Ishikawa (cell line): ENCODE data around the gene MLLT6.

Source experiments
- FOXM1 ChIP-seq: IDR thresholded peaks from 2 replicates; pipeline ENCODE4 v1.6.1; 2012; ENCODE audit warnings: low read depth, borderline replicate concordance
- RAD21 ChIP-seq: IDR thresholded peaks from 2 replicates; pipeline ENCODE4 v1.6.1; 2012; ENCODE audit warnings: low read depth
- TEAD4 ChIP-seq: IDR thresholded peaks from 2 replicates; pipeline ENCODE4 v1.6.1; 2012

DNA sequence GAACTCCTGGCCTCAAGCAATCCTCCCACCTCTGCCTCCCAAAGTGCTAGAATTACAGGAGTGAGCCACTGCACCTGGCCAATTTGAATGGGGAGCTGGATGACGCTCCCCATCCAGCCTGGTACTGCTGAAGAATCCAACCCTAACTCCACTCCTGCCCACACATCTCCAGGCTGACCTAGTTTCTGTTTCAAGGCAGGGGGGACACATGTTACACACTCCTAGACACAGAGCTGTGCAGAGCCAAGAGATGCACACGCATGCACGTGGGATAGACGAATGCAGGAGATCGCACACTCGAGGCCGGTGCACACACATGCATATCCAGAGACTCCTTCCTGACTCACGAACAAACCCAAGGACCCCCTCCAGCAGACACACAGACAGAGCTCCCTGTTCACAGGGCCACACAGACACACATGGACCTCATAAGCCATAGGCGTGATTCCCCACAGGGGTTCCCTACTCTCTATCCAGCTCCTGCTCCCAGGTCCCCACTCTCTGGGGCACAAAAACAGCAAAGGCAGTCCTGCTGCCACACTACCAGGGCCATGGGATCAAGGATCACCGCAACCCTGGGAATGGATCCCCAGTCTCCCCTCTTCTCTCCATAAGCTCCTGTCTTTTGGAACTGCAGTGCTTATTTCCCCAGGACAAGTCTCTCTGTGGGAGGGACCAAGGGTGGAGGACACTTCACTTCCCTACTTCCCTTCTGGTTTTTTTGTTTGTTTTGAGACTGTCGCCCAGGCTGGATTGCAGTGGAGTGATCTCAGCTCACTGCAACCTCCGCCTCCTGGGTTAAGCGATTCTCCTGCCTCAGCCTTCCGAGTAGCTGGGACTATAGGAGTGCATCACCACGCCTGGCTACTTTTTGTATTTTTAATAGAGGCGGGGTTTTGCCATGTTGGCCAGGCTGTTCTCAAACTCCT is 44.7 kb upstream of the MLLT6 start:
- TF ChIP-seq RAD21 = no peak
- TF ChIP-seq FOXM1 = no peak
- TF ChIP-seq TEAD4 = no peak
